Hematopoietic multipotent progenitor cell treated with erythropoietin and hydrocortisone succinate and interleukin-3 and kit ligand, for 4 days (in vitro differentiated cells): ENCODE results near the gene KCNB1.

ENCODE experiments used
- DNase-seq: peaks from one replicate; pipeline ENCODE4 v3.0.0-alpha.2; 2015

Gene KCNB1

DNA sequence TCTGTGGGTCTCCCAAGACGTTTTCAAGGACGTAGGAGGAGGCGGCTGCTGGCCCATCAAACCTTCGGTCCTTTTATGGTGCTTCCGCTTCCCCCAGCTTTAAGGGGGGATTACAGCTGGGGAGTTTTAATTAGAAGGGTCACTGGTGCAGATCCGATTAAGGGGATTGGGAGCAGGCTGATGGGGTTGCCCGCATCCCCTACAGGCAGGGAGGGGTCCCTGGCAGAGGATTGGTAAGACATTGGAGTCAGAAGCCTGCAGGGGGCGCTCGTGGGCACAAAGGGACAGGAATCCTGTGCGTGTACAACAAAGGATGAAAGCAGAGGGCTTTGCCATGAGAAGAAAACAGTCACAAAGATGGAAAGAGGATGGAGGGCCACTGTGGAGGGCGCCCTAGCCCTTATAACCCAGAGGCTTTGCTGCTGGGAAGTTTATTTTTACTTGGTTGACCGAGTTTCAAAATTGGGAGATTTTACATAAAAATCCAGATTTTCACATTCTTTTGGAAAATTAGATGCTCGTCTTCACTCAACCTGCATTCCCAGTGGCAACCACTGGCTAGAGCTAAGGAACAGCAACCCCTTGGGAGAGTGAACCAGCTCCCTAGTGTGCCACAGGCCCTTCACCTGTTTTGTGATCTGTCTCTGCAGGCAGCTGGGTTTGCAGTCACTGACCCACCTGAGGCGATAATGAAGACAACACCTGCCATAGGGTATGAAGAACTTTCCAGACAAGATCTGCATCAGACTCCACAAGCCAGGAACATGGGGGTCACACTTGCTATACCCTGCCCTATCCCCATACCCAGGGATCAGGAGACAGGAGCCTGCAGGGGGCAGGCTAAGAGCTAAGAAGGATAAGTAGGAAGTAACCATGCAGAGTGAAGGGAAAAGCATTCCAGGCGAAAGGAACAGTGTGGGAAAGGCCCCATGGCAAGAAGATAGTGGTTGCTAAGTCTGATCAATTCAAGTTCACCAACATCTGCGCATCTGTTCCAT is 97.7 kb downstream of the KCNB1 start:
- DNase-seq, result peak; percentile 86

DNA sequence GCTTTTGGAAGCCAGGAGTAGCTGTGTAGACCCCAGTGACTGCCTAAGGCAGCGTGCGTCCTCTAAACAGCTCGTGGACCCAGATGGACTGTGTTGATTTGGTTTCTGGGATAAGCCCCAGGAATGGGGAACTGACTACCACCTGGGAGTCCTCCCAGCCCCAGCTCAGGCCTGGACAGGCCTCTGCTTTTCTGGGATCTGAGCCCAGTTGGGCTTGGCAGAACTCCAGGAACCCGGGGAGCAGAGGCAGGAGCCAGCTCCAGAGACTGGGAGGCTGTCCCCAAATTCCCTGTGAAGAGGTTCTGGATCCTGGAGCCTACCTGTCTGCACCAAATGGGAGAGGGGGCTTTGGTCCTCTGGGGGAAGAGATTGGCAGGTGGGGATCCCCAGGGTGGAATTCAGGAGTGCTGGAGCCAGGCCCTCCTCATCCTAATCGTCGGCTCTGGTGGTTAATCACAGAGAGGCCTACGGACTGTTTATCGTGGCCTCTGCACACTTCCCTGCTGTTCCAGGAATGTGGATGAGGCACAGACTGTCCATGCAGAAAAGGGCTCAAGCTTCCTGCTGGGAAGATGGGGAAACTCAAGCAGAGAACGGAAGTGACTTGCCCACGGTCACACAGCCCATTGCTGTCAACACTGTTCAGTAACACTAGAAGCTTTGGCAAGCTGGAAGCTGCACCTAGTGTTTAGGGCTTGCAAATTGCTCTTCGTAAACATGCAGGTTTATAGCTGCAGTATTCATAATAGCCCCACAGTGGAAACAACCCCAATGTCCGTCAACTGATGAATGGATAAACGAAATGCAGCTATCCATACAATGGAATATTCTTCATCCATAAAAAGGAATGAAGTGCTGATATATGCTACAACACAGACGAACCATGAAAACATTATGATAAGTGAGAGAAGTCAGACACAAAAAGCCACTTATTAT is 100.6 kb downstream of the KCNB1 start:
- DNase-seq, result no peak

DNA sequence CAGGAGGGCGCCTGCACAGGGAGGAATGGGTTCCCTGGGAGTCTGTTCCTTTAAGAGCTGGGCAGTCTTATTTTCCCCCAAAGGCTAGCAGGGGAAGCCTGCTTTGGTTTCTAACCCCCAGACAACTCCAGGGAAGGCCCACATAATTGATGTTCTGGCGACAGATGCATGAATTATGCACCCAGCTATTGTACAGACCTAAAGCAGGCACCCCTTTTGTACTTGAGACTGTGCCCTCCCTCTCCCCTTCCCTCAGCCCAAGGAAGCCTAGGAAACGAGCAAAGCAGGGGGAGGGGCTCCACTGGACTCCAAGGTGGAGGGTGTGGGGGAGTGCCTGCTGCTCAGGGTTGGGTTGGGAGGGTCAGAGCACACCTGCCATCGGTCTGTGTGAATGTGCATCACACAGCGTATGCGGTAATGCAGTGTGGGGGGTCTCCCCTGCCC is 102.1 kb downstream of the KCNB1 start:
- DNase-seq, result no peak

DNA sequence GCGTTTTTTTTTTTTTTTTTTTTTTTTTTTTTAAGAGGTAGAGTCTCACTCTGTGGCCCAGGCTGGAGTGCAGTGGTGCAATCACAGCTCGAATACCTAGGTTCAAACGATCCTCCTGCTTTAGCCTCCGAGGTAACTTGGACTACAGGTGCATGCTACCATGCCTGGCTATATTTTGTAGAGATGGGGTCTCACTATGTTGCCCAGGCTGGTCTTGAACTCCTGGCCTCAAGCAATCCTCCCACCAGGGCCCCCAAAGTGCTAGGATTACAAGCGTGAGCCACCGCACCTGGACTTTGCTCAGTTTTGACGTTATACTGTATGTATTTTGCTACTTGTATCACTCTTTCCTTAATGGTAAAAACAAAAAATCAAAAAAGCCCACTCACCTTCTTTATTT is 103.1 kb downstream of the KCNB1 start:
- DNase-seq, result no peak

DNA sequence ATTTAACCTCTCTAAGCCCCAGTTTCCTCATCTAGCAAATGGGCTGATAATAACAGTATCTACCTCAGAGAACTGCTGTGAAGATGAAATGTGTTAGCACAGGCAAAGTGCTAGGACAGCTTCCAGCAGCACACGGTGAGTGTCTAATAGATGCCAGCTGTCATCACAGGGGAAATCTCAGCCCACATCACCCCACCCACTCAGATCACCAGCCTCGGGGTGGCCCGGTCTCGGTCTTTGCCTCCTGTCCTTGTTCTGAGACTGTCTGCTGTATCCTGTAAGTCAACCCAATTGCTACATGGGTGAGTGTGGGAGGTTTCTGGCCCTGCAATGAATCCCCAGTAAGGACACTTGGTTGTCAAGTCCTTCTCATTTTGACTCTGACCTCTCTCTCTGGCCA is 105.1 kb downstream of the KCNB1 start:
- DNase-seq, result no peak

DNA sequence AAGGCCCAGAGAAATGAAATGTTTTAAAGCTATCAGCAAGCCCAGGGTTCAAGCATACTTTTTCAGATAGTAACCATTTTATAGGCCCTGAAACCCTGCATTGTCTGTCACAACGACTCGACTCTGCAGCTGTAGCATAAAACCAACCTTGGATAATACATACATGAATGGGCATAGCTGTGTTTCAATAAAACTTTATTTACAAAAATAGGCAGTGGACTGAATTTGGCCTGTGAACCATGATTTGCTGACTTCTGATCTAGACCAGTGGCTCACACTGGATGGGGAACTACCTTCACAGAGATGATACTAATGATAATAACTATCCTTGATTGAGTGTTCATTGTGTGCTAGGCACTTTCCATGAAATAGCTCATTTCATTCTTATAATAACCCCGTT is 107.3 kb downstream of the KCNB1 start:
- no peak for DNase-seq

GRCh38 chr20:49372095-49372734 is 110.3 kb downstream of the KCNB1 start:
- no peak for DNase-seq

- DNase-seq, result no peak
Measured at GRCh38 chr20:49368596-49368995, 113.9 kb downstream of the KCNB1 start.

DNA sequence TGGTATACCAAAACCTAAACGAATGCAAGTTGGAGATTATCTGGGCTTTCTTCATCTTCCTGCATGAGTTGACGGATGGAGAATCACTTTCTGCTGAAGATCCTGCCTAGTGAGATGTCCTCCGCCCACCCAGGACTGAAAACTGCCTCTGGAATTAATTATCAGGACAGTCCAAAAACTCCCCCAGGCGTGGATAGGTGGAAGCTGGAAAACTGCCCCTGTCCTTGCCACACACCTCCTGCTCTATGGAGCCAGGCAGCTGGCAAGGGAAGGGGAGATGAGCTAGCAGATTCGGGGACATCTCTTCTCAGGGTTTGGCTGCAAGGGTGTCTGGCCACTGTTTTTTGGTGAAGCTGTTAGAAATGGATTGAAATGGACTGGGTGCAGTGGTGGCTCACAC is 115.4 kb downstream of the KCNB1 start:
- DNase-seq, result no peak

GRCh38 chr20:49366687-49367086 is 115.8 kb downstream of the KCNB1 start:
- no peak for DNase-seq

DNA sequence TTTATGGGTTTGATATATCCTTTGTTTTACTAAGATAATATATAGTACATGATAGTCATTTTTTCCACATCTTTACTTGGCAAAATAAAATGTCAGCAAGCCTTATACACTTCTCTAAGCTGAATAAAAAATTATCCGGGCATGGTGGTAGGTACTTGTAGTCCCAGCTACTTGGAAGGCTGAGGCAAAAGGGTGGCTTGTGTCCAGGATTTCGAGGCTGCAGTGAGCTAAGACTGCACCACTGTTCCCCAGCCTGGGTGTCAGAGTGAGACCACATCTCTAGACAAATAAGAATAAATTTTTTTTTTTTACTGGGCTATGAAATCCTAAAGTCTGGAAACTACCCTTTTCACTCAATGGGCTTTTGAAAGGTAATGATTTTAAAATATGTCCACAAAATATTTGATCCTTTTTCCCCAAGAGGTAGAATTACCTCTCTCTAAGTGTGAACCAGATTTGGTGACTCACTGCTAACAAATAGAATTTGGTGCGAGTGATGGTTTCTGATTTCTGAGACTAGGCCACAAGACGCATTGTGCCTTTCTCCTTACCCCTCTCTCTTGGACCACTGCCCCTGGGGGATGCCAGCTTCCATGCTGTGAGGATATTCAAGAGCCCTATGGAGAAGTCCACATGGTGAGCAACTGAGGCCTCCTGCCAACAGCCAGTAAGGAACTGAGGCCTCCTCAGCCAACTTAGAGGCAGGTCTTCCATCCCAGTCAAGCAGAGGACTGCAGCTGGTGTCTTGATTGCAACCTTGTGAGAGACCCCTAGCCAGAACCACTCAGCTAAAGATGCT is 120.4 kb downstream of the KCNB1 start:
- no peak for DNase-seq

- DNase-seq, result no peak
Measured at GRCh38 chr20:49360242-49360968, 122.1 kb downstream of the KCNB1 start.

DNA sequence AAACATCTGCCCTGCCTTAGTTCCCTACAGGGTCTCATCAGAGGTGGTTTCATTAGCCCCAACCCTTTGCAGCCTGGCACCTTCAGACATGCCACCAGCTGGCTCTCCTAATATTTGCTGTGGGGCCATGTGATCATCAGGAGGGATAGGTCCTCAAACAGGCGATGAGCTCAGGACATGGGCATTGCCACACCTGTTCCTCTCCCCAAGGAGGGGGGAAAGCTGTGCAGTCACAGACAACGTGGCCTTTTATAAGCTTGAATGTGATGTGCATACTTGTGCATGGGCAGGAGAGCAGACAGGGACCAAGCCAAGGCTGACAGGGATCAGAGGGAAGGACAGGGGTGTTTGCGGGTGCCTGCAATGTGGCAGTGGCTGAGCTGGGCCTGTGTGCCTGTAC is 125.8 kb downstream of the KCNB1 start:
- no peak for DNase-seq

- DNase-seq, result no peak
Measured at GRCh38 chr20:49354673-49355072, 127.8 kb downstream of the KCNB1 start.

- no peak for DNase-seq
Measured at GRCh38 chr20:49353348-49353747, 129.1 kb downstream of the KCNB1 start.

- no peak for DNase-seq
Measured at GRCh38 chr20:49352751-49353150, 129.7 kb downstream of the KCNB1 start.

DNA sequence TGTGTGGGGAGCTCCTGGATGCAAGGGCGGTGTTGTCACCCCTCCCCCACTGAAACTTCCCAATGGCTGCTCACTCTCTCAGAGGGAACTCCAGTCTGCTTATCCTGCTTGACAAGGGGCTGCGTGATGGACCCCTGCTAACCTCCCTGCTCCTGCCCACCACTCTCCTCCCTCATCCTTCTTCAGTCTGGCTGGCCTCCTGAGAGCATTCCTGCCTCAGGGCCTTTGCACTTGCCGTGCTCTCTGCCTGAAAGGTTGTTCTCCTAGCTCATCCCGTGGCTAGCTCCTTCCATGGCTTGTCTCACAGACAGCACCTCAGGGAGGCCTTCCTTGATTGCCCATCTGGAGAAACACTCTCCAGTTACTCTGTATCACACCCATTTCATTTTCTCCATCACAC is 130.7 kb downstream of the KCNB1 start:
- no peak for DNase-seq

GRCh38 chr20:49349694-49350252 is 132.7 kb downstream of the KCNB1 start:
- no peak for DNase-seq

DNA sequence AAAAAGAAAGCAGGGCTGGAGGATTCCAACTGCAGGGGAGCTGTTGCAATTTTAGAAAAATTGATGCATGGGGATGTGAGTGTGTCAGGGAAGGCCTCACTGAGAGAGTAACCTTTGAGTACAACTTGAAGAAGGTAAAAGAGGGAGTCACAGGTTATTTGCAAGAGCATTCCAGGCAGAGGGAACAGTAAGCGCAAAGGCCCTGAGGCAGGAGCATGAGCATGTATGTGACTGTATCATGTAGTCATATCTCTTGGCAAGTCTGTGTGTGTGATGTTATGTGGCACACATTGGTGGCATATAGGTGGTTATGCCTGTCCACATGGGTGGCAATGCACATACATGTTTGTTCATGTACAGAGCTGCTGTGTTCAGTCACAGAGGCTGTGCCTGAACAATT is 133.4 kb downstream of the KCNB1 start:
- no peak for DNase-seq

DNA sequence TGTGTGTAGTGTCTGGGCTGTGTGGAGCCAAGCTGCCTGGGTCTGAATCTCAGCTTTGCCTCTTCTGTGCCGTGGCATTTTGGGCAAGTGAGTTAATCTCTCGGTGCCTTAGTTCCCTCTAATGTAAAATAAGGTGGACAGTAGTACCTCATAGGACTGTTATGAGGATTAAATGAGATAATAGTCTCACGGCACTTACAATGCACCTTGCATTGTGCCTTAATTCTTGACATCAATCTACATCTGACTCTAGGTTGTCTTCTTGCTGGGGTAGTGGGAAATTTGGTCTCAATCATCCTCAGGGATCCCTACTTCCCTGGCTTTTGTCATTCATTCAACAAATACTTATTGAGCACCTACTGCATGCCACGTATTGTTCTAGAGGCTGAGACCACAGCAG is 133.9 kb downstream of the KCNB1 start:
- DNase-seq, result no peak

DNA sequence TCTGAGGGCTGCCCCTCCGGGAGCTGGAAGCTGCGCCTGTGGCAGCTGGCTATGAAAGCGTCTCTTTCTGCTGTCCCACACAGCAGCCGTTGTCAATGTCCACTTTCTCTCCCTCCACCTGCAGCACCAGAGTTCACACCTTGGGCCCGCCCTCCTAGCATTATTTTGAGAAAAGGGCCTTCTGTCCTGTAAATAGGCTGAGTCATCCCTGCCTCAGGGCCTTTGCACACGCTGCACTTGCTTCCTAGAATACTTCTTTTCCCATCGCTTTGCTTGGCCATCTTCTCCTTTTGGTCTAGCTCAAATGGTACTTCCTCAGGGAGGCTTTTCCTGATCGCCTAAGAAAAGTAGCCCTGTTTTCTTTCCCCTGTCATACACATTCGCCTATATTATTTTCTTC is 135.3 kb downstream of the KCNB1 start:
- DNase-seq, result no peak
